ENCODE results near the gene GCSAM.
A peak's percentile ranks its signal among the peaks of the same experiment; 100 is the strongest.

GCSAM gene

DNA sequence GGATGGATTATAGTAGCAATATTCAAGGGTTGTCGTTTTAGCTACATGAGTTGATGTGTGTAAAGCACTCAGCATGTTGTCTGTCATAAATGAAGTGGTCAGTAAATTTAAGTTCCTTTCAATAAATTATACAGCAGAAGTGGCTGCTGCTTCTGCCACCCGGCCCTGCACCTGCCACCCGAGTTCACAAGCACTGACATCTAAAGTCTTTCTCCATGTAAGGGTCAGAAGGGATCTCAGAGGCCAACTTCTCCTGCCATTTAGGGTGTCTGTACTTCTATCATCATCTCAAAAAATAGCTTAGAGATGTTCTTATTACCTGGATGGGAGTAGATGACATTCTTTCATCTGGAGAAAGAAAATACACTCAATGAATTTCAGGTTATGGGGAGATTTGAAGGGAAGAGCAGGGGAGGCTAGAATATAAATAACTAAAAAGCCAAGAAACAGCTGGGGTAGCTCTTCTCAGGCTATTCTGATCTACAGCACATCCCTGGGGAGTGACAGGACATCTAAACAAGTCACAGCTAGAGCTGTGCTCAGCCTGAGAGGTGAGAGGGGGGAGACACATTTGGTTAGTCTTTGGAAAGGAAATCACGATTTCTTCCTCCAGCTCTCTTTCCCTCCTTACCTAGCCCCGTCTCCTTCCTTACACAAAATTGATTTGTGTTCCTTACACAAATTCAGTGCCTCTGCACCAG lies 8.0 kb downstream of the GCSAM start:
- TF ChIP-seq, protein P1, sequence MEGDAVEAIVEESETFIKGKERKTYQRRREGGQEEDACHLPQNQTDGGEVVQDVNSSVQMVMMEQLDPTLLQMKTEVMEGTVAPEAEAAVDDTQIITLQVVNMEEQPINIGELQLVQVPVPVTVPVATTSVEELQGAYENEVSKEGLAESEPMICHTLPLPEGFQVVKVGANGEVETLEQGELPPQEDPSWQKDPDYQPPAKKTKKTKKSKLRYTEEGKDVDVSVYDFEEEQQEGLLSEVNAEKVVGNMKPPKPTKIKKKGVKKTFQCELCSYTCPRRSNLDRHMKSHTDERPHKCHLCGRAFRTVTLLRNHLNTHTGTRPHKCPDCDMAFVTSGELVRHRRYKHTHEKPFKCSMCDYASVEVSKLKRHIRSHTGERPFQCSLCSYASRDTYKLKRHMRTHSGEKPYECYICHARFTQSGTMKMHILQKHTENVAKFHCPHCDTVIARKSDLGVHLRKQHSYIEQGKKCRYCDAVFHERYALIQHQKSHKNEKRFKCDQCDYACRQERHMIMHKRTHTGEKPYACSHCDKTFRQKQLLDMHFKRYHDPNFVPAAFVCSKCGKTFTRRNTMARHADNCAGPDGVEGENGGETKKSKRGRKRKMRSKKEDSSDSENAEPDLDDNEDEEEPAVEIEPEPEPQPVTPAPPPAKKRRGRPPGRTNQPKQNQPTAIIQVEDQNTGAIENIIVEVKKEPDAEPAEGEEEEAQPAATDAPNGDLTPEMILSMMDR (IDR thresholded peaks at IDR 0.05; ENCODE audit: insufficient read depth, low read depth, low read length, missing control alignments), result no peak
- H3K4me3 ChIP-seq (ENCODE audit: low read depth, low read length), result peak overlapping the region; percentile 90
- DNase-seq (ENCODE audit: low read depth), result no peak

DNA sequence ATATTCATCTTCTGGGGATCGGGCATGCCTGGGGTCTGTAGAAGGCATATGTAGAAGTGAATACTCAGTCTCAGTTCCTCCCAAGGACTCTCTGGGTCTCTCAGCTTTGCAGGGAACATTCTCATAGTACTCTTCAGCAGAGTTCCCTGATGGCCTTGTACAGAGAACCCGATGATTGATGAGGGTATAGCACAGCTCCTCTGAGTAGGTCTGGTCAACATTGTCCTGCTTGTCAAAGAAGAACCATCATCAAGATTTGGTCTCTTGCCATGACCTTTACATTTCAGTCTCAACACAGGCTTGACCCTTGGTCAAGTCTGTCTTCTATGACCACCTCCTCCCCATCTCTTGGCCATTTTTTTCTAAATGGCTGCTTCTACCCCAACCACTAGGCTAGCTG lies 9.5 kb downstream of the GCSAM start:
- TF ChIP-seq, protein P1 (IDR thresholded peaks at IDR 0.05; ENCODE audit: insufficient read depth, low read depth, low read length, missing control alignments), result no peak
- H3K4me3 ChIP-seq (ENCODE audit: low read depth, low read length), result no peak overlapping the region
- peak; percentile 52 for DNase-seq (ENCODE audit: low read depth)

DNA sequence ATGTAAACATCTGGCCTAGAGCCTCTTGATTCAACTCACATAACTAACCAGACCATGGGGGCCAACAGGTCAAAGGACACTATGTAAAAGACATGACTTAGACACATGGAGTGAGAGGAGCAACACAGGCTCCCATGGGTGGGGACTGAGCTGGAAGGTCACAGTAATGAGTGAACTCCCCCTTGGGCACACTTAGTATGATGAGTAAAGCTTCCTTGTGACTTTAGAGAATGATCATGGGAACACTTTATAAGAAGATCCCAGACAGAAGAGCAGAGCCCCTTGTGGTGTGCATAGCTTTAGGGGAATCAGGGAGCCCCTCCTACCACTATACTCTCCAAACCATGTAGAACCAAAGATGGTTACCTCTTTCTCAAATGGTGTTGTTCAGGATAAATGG lies 10.2 kb downstream of the GCSAM start:
- TF ChIP-seq, protein P1 (IDR thresholded peaks at IDR 0.05; ENCODE audit: insufficient read depth, low read depth, low read length, missing control alignments), result no peak
- H3K4me3 ChIP-seq (ENCODE audit: low read depth, low read length), result no peak overlapping the region

GRCh38 chr3:112121577-112122547 lies 11.2 kb downstream of the GCSAM start:
- no peak overlapping the region for H3K4me3 ChIP-seq (ENCODE audit: low read depth, low read length)
- no peak for DNase-seq (ENCODE audit: low read depth)
- TF ChIP-seq, protein P1 (IDR thresholded peaks at IDR 0.05; ENCODE audit: insufficient read depth, low read depth, low read length, missing control alignments), result no peak

More for the DNA sequence above, 10.2 kb downstream of the GCSAM start:
- DNase-seq (ENCODE audit: low read depth), result no peak

DNA sequence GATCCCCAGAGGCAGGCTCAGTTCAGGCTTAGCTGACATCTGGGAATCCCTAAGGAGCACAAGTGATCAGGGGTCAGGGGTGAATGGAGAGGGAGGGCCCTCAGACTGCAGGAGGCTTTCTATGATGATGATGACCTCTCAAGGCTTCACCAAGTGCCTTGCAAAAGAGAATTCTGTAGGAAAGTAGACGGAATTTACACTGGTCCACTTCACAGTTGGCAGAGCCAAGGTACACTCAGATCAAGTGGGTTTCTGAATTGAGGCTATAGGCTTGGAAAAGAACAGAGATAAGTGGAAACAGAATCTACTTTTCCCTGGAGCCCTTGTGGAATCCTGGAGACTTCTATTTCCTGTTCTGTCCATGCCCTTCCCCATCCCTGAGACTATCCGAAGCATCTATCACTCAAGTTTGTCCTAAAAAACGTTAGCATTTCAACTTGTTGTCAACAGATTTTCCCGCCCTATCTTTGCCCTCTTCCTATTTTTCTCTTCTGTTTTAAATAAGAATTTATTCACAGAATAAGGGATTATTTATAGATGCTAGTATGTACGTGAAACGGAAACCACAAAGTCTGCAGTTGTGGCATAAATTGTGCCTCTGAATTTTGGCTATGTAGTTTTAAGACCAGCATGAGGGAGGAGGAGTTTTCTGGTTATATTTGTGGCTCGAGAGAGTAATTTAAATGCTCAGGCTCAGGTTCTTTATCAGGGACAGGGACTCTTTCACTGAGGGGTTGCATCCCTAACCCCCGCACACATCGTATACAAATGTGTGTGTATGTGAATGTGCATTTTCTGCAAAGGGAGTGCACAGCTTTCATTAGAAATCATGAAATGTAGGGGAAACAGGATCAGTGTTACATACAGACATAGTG lies 12.8 kb downstream of the GCSAM start:
- DNase-seq (ENCODE audit: low read depth), result peak; percentile 78
- TF ChIP-seq, protein P1 (IDR thresholded peaks at IDR 0.05; ENCODE audit: insufficient read depth, low read depth, low read length, missing control alignments), result no peak
- peak overlapping the region; percentile 45 for H3K4me3 ChIP-seq (ENCODE audit: low read depth, low read length)

- peak overlapping the region; percentile 41 for H3K4me3 ChIP-seq (ENCODE audit: low read depth, low read length)
- TF ChIP-seq, protein P1 (IDR thresholded peaks at IDR 0.05; ENCODE audit: insufficient read depth, low read depth, low read length, missing control alignments), result peak; percentile 38
These were observed 15.0 kb downstream of the GCSAM start for GRCh38 chr3:112117841-112118571.

More at GRCh38 chr3:112117841-112118571, 15.0 kb downstream of the GCSAM start:
- peak; percentile 87 for DNase-seq (ENCODE audit: low read depth)

Measured in GM12865 (cell line).